Hair follicle dermal papilla cell (primary cell): ENCODE results near the gene IL17RA. TPM values are rescaled to one million over a fixed set of nuclear protein-coding genes. Genes with fewer than 3 reads are reported as not detected.

Source experiments
- total RNA-seq: library from RNA; depleted of rRNA; stranded (reverse); fragments of >200 nt; gene quantifications from 2 replicates; pipeline ENCODE4 v1.2.3, GENCODE V29; 2012

IL17RA gene
- total RNA-seq = 13.6 and 15.6 TPM in 2 replicates

GRCh38 chr22:17084554-17085276 lies at the start of gene IL17RA:
Gene IL17RA, plus strand, starts transcription at chr22:17085000. Its CDS starts 92 bp downstream, at chr22:17085092.

GRCh38 chr22:17121233-17122195 lies 36.7 kb downstream of the IL17RA start, which contains the start of gene TMEM121B:
Gene TMEM121B, minus strand, starts transcription at chr22:17121360. Its CDS starts 233 bp downstream, at chr22:17121127.

GRCh38 chr22:17158568-17159503 lies 74.0 kb downstream of the IL17RA start, which contains the start of gene HDHD5:
Gene HDHD5, minus strand, starts transcription at chr22:17159277. Its CDS starts 26 bp downstream, at chr22:17159251.

Other genes with a start within 250 kb of the IL17RA start
- not detected in 2 replicates for gene GAB4, start 76.8 kb upstream of the IL17RA start, total RNA-seq
- under 0.01 TPM in 1 of 2 replicates, not detected in the other for gene TMEM121B, start 36.4 kb downstream of the IL17RA start, total RNA-seq
- gene HDHD5, start 74.3 kb downstream of the IL17RA start, total RNA-seq = 32.1 and 35.2 TPM in 2 replicates
- 1.2 and 2.3 TPM in 2 replicates for gene ADA2, start 134.4 kb downstream of the IL17RA start, total RNA-seq